ENCODE results near the gene OR5A1.

The OR5A1 gene

DNA sequence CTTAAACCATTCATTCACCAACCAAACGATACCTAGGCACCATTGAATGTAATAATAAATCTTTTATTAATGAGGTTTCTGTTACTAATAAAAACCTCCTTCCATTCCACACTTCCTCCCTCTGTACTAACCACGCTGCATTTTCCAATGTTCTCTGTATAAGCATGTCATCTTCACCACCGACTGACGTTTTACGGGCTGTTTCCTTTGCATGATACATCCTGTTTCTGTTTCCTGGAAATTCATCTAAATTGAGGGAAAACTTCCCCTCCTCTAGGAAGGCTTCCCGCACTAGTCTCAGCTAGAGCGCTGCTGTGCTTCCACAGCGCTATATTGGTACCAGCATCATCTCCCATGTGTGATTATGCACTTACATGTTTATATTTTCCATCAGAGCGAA, 38.9 kb downstream of the OR5A1 start:
- DNase-seq (ENCODE audit: low read depth in 1 of 2, low spot score in 1 of 2): no peak

DNA sequence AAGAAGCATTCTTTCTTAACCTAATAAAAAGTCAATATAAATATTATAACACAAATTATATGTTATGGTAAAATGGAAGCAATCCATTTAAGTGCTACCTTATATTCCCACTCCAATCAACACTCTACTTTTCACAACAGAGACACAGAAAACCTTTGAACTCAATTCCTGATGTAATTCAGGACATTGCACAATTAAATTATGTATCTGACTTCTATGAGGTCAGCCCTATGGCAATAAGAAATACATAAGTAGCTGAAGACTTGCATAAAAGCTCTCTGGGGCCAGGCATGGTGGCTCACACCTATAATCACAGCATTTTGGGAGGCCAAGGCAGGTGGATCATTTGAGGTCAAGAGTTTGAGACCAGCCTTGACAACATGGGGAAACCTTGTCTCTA, 43.6 kb downstream of the OR5A1 start:
- no peak for DNase-seq (ENCODE audit: low read depth in 1 of 2, low spot score in 1 of 2)

DNA sequence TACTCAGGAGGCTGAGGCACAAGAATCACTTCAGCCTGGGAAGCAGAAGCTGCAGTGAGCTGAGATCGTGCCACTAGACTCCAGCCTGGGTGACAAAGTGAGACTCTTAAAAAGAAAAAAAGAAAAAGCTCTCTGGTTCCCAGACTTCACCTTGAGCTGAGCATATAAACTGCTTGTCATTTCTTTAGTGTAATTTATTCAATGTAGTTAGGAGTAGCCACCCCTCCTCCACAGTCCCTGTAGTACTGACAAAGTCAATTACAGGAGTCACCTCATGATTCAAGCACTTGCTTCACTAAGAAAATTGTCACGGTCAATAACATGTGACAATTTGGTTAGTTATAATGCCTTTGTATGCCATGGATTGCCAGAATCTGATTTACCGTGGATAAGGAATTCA, 44.1 kb downstream of the OR5A1 start:
- DNase-seq (ENCODE audit: low read depth in 1 of 2, low spot score in 1 of 2): no peak
